Fibroblast of skin of scalp (primary cell): ENCODE measurements around the gene YAP1.
A peak's percentile ranks its signal among the peaks of the same experiment; 100 is the strongest.

ENCODE experiments used
- DNase-seq: peaks from one replicate; pipeline ENCODE4 v3.0.0-alpha.2; 2013

Gene YAP1

DNA sequence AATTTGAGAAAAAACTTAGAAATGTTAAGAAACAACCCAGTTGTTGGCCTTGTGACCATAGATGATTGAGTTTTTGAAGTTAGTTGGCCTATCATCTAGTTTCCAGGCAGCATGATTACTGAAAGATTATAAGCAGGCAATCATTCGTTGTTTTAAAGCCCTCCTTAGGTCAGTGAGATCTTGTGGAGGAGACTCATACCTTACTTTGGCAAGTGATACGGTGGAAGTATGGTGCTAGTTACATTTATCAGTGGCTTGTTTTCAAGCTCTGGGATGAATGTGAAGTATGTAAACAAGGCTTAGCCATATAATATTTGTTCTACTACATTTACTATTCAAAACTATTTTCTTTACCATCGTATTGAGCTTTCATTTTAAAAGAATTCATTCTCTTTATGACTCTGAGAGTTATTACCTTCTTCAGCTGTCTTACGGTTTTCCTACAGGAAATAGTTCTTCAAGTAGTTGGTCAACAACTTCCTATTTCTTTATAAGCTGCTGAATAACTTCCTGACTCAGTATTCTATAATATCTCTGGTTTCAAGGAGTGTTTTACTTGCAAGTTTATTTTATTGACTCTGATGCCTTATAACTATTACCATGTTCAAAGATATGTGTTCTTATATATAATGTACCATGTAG, 7.3 kb downstream of the YAP1 start:
- DNase-seq, result no peak

DNA sequence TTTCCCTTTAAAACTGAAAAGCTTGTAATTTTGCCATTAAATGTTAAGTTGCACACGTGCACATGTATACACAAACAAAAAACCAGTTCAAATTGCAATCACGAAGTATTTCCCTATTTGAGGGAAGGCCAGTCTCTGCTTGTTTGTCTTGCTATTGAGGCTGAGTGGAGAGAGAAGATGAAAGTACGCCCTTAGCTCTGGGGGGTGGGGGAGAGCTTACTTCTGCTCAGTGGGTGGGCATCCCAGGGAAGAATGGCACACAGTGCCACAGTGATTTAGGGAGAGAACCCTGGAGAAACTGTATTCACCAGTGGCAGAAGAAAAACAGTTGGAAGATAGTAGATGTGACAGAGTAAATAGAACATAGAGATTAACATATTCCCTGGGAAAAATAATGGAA, 8.7 kb downstream of the YAP1 start:
- no peak for DNase-seq

- DNase-seq, result no peak
Measured at GRCh38 chr11:102119997-102120396, 9.8 kb downstream of the YAP1 start.

- DNase-seq, result peak; percentile 57
Measured at GRCh38 chr11:102120437-102120973, 10.3 kb downstream of the YAP1 start.

- DNase-seq, result peak; percentile 38
Measured at GRCh38 chr11:102121329-102121728, 11.1 kb downstream of the YAP1 start.

DNA sequence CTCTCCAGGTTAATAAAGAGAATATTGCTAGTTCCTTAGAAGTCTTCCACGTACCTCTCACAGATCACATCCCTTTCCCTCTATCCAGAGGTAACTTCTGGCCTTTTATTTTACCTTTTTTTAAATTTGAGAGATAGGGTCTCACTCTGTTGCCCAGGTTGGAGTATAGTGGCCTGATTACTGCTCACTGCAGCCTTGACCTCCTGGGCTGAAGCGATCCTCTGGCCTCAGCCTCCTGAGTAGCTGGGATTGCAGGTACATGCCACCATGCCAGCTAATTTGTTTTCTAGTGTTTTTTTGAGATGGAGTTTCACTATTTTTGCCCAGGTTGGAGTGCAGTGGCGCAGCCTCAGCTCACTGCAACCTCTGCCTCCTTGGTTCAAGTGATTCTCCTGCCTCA, 24.4 kb downstream of the YAP1 start:
- DNase-seq, result no peak

DNA sequence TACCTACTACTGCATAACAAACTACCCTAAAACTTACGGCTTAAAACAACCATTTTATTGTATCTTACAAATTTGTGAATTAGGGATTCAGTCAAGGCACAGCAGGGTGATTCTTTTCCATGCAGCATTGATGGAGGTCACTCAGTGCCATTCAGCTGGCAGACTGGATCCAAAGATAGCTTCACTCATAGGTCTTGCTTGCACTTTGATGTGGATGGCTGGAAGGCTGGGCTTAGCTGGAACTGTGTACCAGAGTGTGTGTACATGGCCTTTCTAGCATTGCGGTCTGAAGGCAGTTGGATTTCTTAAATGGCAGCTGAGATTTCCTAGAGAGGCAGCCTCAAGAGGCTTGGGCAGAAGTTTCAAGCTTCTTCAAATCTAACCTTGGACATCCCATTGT, 25.0 kb downstream of the YAP1 start:
- DNase-seq, result no peak

GRCh38 chr11:102138223-102138622, 28.0 kb downstream of the YAP1 start:
- peak; percentile 46 for DNase-seq

- DNase-seq, result peak; percentile 95
Measured at GRCh38 chr11:102138670-102139069, 28.4 kb downstream of the YAP1 start.

DNA sequence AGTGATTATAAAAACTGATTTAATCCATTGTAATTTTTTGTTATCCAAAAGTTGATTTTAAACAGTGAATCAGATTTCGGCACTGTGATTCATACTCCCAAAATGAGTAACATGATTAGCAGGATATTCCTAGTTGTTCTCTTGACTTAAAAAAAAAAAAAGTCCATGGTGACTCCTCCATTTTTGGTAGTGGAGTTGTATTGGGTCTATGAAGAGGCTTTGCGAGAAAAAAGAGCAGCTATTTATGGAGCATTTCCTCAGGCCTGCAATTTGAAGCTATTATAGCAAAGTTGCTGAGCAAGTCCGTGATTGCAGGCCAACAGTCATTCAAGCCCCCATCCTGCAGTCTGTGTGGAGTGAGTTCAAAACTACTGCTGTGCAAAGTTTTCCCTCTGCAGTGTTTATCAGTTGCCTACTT, 28.8 kb downstream of the YAP1 start:
- peak; percentile 96 for DNase-seq

- DNase-seq, result peak; percentile 62
Measured at GRCh38 chr11:102142333-102142732, 32.1 kb downstream of the YAP1 start.

DNA sequence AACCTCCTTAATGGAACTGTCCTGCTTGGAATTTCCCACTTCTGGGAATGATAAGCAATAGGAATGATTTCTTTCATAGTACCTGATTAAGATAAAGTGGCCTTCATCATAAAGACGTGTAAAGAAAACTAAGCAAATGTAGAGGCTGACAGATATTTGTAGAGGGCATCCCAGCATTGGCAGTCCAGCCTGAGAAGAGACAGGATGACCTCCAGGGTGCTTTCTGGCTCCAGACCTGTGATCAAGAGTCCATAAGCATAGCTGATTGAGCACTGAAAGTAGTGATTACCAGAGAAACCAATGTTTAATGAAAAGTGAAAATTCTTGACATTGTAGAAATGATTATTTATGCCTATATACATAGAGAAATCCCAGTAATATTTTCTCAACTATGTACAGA, 33.6 kb downstream of the YAP1 start:
- DNase-seq, result no peak

DNA sequence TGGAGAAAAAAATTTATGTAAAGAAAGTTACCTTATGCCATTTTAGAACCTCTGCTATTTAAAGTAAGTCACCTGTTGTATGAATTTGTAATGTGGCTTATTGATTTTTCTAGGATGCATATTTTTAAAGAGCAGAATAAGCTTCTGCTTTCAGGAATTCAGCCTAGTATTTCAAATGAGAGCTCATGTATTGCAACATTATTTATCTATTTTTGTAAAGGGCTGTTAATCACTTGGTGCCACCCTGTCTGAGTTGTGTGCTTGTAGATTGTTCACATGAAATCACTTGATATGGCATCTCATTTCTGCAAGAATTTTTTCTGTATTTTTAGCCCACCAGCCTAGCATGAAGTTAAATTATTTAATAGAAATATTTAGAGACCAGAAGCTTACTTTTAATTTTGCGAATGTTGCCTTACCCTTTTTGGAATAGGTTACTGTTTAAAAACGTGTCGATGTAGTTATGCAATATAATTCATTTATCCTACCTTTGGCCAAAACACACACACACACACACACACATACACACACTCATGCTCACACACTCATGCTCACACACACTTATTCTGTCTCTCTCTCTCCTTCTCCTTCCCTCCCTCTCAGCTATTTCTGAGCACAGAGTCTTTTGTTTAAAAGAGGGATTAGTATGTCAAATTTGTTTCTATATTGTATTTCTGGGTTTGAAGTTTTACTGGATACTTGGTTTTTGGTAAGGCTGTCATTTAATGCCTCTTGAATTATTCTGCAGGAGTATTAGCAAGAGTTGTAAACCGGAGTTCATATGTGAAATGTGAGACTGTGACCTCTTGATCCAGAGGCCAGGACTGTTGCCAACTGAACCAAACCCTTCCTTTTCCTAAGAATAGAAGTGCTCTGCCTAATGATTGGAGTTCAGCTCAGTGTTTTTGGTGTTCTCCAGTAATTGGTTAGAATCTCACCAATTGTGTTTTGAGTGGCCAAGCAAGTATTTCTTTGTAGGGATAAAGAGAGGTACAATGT, 34.4 kb downstream of the YAP1 start:
- peak; percentile 57 for DNase-seq

GRCh38 chr11:102147015-102147414, 36.8 kb downstream of the YAP1 start:
- DNase-seq, result no peak

DNA sequence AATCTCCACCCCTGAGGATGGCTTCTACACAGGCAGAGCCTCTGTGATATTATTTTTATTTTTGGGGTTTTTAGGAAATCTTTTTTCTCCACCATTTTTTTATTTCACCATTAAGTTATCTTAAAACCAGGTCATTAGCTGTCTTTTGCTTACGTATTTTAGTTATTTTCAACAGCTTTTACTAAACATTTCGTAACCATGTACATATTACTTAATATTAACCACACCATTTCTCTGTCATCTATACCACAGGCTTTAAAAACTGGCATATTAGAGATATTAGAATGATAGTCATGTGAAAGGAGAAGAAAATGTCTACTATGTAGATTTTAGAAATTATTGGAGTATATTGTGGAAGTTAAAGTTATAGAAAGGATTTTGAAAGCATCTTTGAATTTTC, 37.4 kb downstream of the YAP1 start:
- DNase-seq, result no peak

- no peak for DNase-seq
Measured at GRCh38 chr11:102148059-102148458, 37.8 kb downstream of the YAP1 start.

DNA sequence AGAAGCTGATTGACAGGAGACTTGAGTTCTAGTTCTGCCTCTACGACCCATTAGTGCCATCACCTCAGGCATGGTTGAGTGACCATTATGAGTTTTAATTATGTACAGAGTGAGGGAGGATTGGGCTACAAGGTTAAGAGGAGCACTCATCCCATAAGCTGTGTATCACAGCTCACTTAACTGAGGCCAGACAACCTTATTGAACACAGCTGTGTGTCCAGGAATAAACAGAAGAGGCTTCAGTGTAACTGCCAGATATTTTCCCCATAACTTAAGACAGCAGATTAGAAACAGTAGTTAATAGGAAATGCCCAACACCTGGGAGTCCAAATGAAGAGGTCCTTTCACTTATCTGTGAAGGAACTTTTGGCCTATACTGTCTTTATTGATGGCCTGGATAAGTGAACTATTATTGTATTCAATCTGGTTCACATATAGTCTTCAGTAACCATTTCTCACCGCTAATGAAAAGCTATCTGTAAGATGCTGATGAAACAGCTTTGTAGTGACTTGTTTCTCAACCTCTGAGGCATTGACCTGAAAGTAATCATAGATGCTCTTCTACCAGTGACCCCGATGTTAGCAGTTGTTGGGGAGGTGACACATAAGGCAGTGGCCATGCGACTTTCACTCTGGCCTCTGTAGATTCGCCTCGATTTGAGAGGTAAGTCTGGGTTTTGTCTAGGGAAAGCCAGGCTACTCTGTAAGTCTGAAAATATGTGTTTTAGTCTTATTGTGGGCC, 41.7 kb downstream of the YAP1 start:
- DNase-seq, result no peak

DNA sequence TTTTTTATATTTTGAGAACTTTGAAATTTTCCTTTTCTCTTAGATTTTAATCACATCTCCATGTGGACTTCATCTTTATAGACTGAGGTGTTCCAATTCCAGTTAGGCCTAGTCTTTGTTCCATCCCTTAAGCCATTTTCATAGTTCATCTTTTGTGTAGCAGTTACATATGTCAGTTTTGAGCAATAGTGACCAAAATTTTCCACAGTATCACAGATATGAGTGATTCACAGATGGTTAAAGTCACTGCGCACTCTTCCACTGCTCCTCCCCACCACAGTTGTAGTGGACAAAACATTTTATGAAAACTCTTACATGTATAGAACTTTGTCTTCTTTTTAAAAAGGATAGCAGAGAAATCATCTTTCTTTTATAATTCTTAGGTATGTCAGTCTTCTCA, 42.8 kb downstream of the YAP1 start:
- DNase-seq, result no peak

DNA sequence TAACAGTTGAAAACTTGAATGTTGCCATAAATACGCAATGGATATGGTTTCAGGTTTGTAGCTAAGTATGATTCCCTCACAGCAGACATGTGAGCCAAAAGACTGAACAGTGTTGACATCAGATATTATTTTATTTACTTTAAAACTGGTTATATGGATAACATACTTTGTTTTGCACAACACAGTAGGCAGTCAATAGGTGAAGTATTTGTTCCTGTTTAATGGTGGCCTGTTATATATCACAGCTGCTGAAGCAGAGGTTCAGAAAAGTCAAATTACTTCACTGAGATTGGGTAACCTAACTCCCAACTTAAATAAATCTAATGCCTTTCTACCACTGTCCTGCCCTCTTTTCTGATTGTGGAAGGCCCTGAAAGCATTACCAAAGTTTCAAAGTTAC, 44.6 kb downstream of the YAP1 start:
- no peak for DNase-seq

GRCh38 chr11:102155676-102156075, 45.4 kb downstream of the YAP1 start:
- DNase-seq, result peak; percentile 45

DNA sequence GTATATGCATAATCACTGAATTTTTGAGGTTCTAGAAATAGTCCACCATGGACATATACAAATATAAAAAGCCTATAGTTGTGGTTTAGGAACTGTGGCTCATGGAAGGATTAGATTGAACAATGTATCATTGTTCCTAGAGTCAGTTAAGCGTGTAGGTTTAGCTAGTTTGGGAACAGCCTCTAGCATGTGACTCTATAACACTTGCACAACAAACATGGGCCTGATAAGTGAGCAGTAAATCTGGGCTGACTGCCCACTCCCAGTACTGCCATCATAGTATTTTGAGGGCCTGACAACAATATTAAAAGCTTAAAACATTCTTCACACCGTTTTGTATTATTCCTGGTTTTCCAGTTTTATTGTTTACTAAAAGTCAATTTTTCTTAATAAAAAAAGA, 47.0 kb downstream of the YAP1 start:
- DNase-seq, result peak; percentile 54

DNA sequence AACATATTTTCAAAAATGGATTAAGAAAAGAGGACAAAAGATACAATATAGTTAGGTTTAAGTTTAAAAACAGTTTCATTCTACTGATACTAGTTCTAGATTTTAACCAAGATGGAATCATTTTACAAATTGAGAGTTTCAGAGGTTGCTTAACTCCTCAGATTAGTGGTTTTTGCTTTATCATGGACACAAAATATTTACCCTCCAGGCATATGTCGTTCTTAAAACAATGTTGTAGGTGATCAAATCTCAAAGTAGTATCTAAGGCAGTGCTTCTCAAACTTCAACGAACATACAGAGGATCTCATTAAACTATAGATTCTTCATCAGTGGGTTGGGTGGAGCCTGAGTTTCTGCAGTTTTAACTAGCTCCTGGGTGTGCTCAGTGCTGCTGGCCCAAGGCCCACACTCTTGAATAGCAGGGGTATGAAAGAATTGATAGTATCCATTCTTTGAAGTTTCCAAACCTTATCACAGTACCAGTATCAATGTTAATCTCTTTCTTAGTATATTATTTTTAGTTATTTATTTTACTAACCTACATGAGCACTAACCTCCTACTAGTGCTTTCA, 48.0 kb downstream of the YAP1 start:
- DNase-seq, result no peak

- no peak for DNase-seq
Measured at GRCh38 chr11:102163368-102163767, 53.1 kb downstream of the YAP1 start.
